DOHH2 (cell line): ENCODE results near the gene ENO2.

Experiments
- CTCF ChIP-seq: fragments of 200-600 bp; sonication (generic); IDR thresholded peaks from one replicate; pipeline ENCODE4 v1.5.1; 2014; ENCODE audit warnings: antibody characterized with exemption, mild to moderate bottlenecking, low read depth, low read length; ENCODE audit not compliant: poor library complexity, severe bottlenecking
- EZH2phosphoT487 ChIP-seq: fragments of 200-600 bp; sonication (generic); IDR thresholded peaks from 2 replicates; pipeline ENCODE4 v1.6.1; 2017; ENCODE audit warnings: borderline replicate concordance, mild to moderate bottlenecking, antibody characterized with exemption, low read length, moderate library complexity, mixed read lengths

- no peak for TF ChIP-seq CTCF
- TF ChIP-seq EZH2phosphoT487 = no peak
Observed at GRCh38 chr12:6921539-6921938, 7.2 kb downstream of the ENO2 start.
